HG02588 (cell line): ENCODE results near the gene SPINK5.
"Not testable (repeated sequence)": the region's sequence is repeated elsewhere in the genome, so short reads cannot be mapped to it uniquely, and the experiment has no call there.

Experiments used
- ATAC-seq: cut with Tn5 transposase; IDR thresholded peaks from one replicate; pipeline ENCODE4 v1.9.1; 2021; ENCODE audit warnings: mild to moderate bottlenecking, moderate library complexity; ENCODE audit not compliant: unreplicated experiment

The SPINK5 gene, protein sequence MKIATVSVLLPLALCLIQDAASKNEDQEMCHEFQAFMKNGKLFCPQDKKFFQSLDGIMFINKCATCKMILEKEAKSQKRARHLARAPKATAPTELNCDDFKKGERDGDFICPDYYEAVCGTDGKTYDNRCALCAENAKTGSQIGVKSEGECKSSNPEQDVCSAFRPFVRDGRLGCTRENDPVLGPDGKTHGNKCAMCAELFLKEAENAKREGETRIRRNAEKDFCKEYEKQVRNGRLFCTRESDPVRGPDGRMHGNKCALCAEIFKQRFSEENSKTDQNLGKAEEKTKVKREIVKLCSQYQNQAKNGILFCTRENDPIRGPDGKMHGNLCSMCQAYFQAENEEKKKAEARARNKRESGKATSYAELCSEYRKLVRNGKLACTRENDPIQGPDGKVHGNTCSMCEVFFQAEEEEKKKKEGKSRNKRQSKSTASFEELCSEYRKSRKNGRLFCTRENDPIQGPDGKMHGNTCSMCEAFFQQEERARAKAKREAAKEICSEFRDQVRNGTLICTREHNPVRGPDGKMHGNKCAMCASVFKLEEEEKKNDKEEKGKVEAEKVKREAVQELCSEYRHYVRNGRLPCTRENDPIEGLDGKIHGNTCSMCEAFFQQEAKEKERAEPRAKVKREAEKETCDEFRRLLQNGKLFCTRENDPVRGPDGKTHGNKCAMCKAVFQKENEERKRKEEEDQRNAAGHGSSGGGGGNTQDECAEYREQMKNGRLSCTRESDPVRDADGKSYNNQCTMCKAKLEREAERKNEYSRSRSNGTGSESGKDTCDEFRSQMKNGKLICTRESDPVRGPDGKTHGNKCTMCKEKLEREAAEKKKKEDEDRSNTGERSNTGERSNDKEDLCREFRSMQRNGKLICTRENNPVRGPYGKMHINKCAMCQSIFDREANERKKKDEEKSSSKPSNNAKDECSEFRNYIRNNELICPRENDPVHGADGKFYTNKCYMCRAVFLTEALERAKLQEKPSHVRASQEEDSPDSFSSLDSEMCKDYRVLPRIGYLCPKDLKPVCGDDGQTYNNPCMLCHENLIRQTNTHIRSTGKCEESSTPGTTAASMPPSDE

DNA sequence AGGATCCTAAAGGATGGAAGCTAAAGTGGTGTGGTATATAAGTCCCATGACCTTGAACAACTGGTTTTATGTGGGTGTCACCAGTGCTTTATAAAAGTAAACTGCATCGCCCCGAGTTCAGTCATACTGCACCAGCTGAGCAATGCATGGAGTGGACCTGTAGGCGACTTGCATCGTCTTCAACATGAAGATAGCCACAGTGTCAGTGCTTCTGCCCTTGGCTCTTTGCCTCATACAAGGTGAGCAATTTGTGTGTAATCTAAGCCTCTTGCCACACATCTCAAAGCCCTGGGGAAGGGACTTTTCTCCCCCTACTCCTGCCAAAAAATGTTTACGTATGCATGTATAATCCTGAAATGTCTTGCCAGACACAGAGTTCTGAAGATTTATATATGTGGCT lies at the start of gene SPINK5:
Gene SPINK5 (plus strand): TSS at position 120 of the 400 bp plus-strand sequence. CDS start 65 bp downstream, at position 185.
- no peak for ATAC-seq

DNA sequence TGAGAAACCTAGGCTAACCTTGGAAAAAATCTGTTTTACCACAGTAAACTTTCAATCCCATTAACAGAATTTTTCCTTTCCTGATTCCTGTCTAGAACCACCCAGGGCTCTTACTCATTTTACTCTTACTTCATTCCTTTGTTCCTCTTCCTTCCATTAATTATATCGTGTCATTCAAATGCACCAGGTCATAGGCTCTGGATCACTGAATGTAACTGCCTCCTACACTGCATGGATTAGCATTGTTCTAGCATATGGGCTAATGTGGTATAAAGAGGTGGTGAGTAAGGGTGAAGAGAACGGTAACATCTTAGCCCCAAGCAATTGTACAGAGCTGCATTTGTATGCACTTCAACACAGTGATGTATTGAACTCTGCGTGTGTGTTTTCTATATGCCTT lies 49.5 kb upstream of the SPINK5 start:
- ATAC-seq, result no peak

DNA sequence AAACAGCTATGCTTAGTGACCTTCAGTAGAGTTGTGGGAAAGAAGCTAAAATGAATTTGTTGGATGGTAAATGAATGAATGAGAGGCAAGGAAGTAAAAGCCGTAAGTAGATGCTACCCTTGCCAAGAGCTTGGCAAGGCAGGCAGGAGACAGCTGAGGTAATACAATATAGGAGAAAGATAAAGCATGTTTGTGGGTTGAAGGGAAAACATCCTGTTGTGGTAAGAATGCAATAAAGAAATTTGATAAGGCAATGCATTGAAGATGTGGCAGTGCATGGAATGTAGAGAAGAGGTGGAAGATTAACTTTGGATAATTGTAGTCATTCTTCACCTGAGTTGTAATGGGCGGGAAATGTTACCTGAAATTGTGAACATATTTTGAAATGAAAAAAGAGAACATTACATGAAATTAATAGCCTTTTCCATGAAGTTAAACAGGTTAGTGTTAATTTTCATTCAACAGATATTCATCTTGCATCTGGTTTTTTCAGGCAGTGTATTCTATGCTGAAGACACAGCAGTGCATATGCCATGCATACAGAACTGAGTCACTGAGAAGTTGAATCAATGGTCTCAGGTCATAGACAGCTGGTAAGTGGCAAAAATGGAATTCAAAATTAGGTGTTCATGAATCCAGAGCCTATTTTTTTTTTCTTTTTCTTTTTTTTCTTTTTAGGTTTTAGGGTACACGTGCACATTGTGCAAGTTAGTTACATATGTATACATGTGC lies 43.4 kb upstream of the SPINK5 start:
- no peak for ATAC-seq

DNA sequence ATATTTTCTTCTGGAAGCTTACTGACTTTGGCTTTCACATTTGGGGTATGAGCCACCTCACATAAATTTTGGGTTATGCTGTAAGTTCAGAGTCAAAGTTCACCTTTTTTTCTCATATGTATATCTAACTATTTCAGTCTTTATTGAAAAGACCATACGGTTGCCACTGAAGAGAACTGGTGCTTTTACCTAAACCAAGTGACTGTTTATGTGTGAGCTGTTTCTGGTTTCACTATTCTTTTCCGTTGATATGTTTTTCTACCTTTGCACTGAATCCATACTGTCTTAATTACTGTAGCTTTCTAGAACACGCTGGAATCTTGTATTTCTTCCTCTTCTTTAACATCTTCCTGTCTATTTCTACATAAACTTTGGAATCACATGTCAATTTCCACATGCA lies 36.3 kb upstream of the SPINK5 start:
- ATAC-seq, result no peak

DNA sequence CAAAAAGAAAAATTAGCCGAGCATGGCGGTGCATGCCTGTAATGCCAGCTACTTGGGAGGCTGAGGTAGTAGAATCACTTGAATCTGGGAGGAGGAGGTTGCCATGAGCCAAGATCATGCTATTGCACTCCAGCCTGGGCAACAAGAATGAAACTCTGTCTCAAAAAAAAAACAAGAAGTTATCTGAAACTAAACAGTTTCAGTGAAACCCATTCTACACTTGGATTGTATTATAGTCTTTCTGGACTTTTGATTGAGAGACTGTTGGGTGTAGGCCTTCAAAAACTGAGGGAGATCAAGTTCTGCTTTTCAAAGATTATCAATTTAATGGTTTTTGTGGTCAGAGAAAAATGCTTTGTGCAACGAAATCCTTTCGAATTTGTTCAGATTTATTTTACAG lies 34.6 kb upstream of the SPINK5 start:
- ATAC-seq, result no peak

DNA sequence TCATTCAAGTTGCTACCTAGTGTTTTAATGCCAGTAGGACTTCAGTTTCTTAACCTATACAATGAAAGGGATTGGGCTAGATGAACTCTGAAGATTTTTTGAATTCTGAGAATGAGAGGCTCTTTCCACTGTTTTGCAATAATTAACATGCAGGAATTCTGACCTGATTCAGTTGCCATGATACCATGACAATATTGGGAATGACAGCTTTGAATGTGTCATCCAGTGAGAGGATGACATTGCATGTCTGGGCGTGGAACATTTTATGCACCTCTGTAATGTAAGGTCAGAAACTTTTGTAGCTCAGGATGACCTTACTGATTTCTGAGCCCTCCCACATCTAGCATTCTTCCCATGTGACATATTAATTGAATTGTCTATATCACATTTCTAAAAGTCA lies 30.6 kb upstream of the SPINK5 start:
- no peak for ATAC-seq

DNA sequence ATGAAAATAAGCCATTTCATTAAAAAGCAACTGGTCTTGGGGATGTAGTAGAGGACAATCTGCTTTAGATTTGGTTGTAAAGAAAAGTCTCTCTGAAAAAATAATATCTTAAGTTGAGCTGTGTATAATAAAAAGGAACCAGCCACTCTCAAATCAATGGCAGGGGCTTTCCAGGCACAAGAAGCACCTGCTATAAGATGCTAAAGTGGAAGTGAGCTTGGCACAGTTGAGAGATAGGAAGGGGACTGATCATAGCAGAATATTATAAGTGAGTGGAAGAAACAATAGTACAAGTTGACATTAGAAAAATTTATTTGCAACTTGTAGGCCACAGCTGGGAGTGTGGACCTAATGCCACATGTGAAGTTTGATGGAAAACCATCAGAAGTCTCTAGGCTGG lies 28.1 kb upstream of the SPINK5 start:
- no peak for ATAC-seq

DNA sequence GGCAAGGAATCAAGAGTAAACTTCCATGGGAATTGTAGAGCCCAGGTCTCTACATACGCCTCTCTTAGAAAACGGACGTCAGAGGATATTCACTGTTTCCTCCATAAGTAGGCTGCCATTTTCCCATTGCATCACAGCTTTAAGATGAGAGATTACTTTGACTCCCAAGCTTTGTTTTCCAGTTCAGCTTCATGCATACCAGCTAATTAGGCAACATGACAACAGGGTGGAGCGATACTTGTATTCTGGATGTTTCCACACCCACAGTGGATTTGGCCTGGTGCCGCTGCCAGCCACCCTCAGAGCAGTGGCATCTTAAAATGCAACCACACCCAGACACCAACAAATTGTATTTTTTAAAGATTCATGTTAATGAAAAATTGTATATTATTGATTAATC lies 20.9 kb upstream of the SPINK5 start:
- ATAC-seq, result no peak

DNA sequence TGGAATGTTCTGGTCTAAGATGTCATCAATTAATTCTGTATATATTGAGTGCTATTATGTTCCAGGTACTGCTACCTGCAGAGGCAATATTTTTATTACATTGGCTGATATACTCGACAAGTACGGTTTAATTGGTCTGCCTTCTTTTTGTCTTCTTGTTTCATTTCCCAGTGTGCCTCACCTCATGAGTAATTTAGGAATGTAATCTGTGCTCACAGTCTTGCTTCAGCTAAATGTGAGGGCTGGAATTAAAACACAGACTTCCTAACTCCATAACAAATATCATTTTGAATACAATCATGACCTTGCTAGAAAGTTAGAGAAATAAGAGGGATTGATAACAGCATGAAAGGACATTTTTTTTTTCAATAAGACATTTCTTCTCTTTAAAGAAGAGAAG lies 20.1 kb upstream of the SPINK5 start:
- no peak for ATAC-seq

DNA sequence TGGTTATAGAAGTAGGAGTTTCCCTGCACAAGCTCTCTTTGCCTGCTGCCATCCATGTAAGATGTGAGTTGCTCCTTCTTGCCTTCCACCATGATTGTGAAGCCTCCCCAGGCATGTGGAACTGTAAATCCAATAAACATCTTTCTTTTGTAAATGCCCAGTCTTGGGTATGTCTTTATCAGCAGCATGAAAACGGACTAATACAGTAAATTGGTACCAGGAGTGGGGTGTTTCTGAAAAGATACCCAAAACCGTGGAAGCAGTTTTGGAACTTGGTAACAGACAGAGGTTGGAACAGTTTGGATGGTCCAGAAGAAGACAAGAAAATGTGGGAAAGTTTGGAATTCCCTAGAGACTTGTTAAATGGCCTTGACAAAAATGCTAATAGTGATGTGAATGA lies 8.6 kb upstream of the SPINK5 start:
- not testable (repeated sequence) for ATAC-seq

DNA sequence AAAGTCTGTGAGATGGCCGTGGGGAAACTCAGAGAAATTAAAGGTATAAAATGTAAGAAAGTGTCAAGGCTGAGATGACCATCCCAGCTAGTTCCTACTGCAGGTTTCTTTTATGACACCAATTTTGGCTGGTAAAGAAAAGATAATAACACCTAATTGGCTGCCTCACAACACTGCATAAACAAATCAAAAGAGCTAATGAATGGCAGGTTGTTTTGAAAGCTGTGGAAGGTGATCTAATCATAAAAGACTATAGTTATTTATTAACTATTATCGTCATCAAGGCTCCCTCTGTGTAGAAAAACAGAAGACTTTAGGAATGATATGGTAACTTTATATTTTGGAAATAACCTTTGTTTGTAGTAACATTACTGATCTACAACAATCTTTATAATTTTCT lies 3.5 kb upstream of the SPINK5 start:
- ATAC-seq, result no peak

DNA sequence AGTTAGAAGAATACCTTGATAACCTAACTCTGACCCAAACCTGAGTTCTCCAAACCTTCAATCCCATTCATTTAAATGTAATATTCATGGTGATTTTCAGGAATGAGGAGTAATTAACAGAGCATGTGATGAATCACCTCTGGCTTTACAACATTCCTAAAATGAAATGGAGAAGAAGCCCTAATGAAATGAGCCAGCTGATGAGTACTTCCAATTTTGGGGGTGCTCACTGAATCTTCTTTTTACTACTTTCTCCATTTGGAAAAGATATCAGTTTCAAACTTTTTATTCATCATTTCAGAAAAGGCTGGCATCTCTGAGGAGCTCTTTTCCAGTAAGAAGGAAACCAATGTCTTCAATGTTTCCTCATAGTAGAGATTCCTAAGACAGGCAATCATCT lies 2.9 kb upstream of the SPINK5 start:
- no peak for ATAC-seq

DNA sequence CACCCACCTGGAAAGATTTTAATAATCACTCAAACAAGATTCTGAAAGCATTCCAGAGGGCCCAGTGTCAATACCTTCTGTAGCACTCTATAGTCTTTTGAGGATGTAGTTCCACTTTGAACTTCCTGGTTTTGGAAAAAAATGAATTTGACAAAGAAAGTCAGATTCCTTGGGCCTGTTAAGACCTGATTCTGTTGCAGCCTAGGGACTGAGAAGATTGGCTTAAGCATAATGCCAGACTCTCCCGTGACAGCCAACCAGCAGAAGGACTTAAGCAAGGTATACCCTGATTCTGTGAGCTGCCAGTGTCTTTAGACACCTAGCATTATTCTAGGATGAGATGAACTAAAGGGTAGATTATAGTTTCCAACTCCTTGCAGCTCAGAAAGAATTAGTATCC lies 6.8 kb downstream of the SPINK5 start:
- no peak for ATAC-seq

DNA sequence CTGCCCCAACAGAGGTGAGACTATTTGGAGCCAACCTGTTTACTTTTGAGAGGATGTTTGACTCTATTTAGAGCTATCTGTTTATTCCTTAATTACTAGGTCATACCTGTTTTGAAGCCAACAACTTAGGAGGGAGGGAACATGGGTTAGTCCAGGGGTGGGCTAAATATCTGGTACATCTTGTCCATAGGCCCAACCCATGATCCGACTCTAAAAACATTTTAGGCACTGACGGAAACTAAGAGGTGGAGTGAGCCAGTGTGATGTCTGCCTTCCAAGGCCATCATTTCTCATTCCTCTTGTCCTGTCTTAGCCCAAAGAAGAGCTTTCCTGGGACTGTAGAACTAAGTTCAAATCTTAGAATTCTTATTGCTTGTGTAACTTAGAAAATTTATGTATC lies 8.4 kb downstream of the SPINK5 start:
- no peak for ATAC-seq

DNA sequence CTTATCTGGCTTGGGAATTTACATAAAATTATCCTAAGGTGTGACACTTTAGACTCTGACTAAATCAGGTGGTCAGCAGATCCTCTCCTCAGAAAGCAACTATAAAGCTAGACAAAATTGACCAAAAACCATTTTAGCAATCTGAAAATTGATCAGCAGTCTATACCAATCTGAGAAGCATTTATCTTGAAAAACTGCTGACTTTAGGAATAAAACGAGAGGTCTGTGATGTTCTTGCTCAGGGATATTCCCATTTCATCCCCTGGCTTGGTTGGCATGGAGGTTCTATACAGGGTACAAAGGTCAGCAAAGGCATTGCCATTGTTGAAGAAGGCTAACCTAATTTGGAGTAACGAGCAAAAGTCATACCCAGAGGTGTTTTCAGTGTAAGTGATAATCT lies 11.7 kb downstream of the SPINK5 start:
- no peak for ATAC-seq

DNA sequence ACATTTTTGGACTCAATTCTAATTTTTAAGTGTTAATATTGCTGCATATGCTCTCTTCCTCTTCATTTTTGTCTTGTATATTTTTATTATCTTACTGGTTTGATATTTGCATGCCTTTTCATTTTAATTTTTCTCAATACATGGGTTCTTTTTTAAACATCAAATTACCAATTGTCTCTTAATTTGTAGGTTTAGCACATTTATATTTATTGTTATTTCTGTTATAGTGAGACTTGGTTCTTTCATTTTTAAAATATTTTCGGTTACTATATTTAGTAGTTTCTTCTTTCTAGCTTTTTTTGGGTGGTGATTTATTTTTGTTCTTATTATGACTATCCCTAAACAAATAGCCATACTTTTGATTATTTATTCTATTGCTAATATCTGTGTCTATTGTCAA lies 19.4 kb downstream of the SPINK5 start:
- no peak for ATAC-seq

DNA sequence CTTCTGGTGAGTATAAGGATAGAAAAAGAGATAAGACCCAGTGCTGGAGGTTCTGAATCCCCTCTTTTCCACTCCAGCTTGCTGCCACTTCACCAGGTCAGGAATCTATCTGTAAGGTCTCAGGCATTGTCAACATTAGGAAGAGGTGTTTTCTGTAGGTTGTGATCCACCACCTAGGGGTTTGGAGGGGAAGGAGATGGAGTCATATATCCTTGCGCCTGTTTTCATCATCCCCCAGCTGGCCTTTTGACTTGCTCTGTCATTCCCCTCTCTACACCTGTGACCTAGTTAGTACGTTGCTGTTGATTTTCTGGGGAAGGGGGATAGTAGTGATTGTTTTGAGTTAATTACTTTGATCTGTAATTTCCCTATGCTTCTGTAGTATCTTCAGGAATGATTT lies 20.5 kb downstream of the SPINK5 start:
- no peak for ATAC-seq

DNA sequence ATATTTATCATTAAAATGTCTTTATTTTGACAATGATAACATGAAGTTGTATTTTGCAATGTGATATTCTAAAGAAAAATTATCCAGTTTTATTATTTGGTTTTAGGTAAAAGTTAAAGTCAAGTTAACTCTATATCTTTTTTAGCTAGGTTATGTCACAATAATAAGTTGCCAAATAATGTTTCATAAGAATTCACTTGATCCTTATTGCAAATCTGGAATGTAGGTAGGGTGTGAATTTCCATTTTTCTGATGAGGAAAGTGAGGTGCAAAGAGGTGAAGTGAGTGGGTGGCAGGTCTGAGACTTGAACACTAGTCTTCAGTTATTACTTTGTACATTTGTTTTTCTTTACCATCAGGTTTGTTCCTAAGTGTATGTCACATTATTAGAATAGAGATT lies 21.5 kb downstream of the SPINK5 start:
- no peak for ATAC-seq

DNA sequence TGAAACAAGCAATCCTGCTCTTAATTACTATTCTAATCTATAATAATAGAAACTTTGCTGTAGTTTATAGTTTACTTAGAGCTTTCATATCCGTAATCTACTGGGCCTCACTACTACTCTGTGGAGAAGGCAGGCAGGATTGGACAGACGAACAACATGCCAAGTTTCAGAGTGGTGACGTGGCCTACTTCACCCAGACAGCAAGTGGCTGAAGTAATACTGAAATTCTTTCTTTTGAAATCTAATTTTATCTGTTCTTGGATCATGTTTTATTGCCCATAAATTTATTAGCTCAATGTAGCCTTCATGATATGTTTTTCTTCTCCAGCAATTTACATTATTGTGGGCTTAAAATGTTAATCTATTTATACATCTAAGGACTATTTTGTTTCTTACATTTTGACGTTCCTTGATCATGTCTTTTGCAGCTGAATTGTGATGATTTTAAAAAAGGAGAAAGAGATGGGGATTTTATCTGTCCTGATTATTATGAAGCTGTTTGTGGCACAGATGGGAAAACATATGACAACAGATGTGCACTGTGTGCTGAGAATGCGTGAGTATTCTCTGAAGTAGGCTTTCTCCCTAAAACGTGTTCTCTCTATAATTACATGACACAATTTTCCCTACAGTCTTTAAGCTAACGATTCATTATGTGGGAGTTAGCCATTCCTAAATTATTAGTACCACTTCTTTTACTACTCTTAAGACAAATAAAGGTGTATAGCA lies 22.4 kb downstream of the SPINK5 start:
- ATAC-seq, result no peak

DNA sequence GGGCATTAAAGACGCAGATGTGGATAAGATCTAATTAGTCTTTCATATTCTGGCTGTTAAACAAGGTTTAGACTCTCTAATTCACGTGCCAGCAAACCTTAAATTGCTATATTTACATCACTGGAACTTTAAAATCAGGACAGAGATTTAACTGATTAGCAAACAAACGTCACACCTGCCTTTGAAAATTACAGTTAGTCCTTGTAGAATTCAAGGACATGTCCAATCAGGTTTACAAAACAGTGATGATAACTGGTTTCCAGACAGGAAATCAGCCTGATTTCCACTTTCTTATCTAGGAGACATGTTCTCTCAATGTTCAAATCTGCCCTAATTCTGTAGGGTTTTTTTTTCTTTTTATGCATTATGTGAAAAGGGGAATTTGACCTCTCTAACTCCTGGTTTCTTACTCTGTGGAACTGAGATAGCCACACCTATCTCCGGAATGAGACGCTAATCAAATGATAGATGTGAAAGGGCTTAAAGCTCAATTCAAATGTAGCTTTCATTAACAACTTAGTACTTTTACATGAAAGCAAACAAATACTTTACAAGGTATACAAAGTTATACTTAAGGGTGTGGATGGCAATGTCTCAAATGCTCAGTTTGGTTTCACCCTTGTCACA lies 26.5 kb downstream of the SPINK5 start:
- no peak for ATAC-seq
